K562 (cell line): ENCODE results near the gene RAD21L1. TPM values are rescaled to one million over a fixed set of nuclear protein-coding genes. Genes with fewer than 3 reads are reported as not detected.

Experiments used
- ATAC-seq: fragments of 200-7000 bp; cut with Tn5 transposase; 3 replicates; pipeline ENCODE4 v1.9.1; 2020; ENCODE audit warnings: moderate library complexity
- BruUV-seq: library from RNA; stranded (reverse); fragments of 400-500 nt; replicated peaks from 2 replicates; lab custom pipeline; 2021; lab: Mats Ljungman, UMichigan
- CTCF ChIA-PET: fragments of 300-600 bp; formaldehyde crosslinking; extraction: SDS; loops from one replicate; lab custom pipeline; 2021; ENCODE audit warnings: low intra/inter-chr PET ratio; lab: Yijun Ruan, JAX
- POLR2A ChIA-PET: fragments of 300-600, 350-650 bp; sonication (Branson Sonifier 250); formaldehyde crosslinking; extraction: SDS; loops from one replicate; lab custom pipeline; 2021; ENCODE audit warnings: antibody characterized with exemption, inconsistent platforms; lab: Yijun Ruan, JAX
- DNase-seq, 4 experiments: peaks; one replicate each; pipeline versions ENCODE4 v3.0.0 to v3.0.0-alpha.2; 2011 to 2018; ENCODE audit warnings: low spot score in 3 of 4, mixed read lengths in 3 of 4; ENCODE audit errors: extremely low read depth in 1 of 4
- FAIRE-seq: peaks from 2 replicates; lab custom pipeline; 2011; peaks lifted over from hg19 to GRCh38; lab: Jason Lieb, UNC
- H2AFZ ChIP-seq: 2 replicates; pipeline ENCODE4 v1.6.0; 2011; ENCODE audit warnings: low read depth, low read length, control low read depth, inconsistent platforms
- H3K27ac ChIP-seq: fragments of 200-600 bp; 3 replicates; pipeline ENCODE4 v1.8.0; 2011; ENCODE audit warnings: low read depth, mild to moderate bottlenecking, control low read depth, inconsistent platforms, low read length, moderate library complexity, mixed read lengths; ENCODE audit errors: extremely low read depth
- H3K27me3 ChIP-seq, 2 experiments: fragments of 300-600 bp in 1 of 2; 2 replicates in 1 of 2; 3 replicates in 1 of 2; pipeline versions ENCODE4 v1.6.0 to v1.8.0; 2011; ENCODE audit warnings: inconsistent platforms in 2 of 2, low read length in 2 of 2, mild to moderate bottlenecking in 1 of 2, mixed read lengths in 1 of 2, moderate library complexity in 1 of 2; ENCODE audit not compliant: control insufficient read depth in 2 of 2, insufficient read depth in 2 of 2
- H3K36me3 ChIP-seq: fragments of 300-600 bp; 3 replicates; pipeline ENCODE4 v1.8.0; 2011; ENCODE audit warnings: mild to moderate bottlenecking, low read length, inconsistent platforms; ENCODE audit not compliant: control insufficient read depth, insufficient read depth
- H3K4me1 ChIP-seq, 2 experiments: fragments of 200-600 bp in 1 of 2; replicated peaks in 1 of 2; 2 replicates in 1 of 2; 3 replicates in 1 of 2; pipeline versions ENCODE4 v1.5.1 to v1.8.0; 2011; ENCODE audit warnings: inconsistent platforms in 2 of 2, low read length in 2 of 2, mild to moderate bottlenecking in 1 of 2, mixed read lengths in 1 of 2, moderate library complexity in 1 of 2; ENCODE audit not compliant: control insufficient read depth in 2 of 2, insufficient read depth in 2 of 2
- H3K4me2 ChIP-seq: 2 replicates; pipeline ENCODE4 v1.6.1; 2011; ENCODE audit warnings: low read length, control low read depth, inconsistent platforms, mixed read lengths; ENCODE audit not compliant: insufficient read depth
- H3K4me3 ChIP-seq: fragments of 200-600 bp; sonication (generic), shearing (Covaris generic); 2 replicates; pipeline ENCODE4 v1.5.1; 2016; ENCODE audit warnings: control low read depth, inconsistent platforms
- H3K79me2 ChIP-seq: fragments of 200-600 bp; 3 replicates; pipeline ENCODE4 v1.8.0; 2011; ENCODE audit warnings: low read length, inconsistent platforms; ENCODE audit not compliant: control insufficient read depth, insufficient read depth
- H3K9ac ChIP-seq, 2 experiments: 2 replicates each; pipeline versions ENCODE4 v1.6.0 to v1.6.1; 2011; ENCODE audit warnings: low read depth in 2 of 2, low read length in 2 of 2, control low read depth in 1 of 2, inconsistent platforms in 1 of 2, mild to moderate bottlenecking in 1 of 2, mixed read lengths in 1 of 2; ENCODE audit not compliant: insufficient read depth in 1 of 2
- H3K9me1 ChIP-seq: one replicate; pipeline ENCODE4 v1.6.0; 2011; ENCODE audit warnings: inconsistent platforms, mild to moderate bottlenecking, low read length, moderate library complexity; ENCODE audit not compliant: control insufficient read depth, insufficient read depth
- H3K9me3 ChIP-seq: replicated peaks from 2 replicates; pipeline ENCODE4 v1.5.1; 2011; ENCODE audit warnings: low read depth, low read length, inconsistent platforms; ENCODE audit not compliant: control insufficient read depth, insufficient read depth
- H4K20me1 ChIP-seq: replicated peaks from 2 replicates; pipeline ENCODE4 v1.6.1; 2011; ENCODE audit warnings: low read length, inconsistent platforms, mixed read lengths; ENCODE audit not compliant: control insufficient read depth, insufficient read depth
- CBX8 ChIP-seq: fragments of 200-600 bp; sonication (generic); IDR thresholded peaks from 2 replicates; pipeline ENCODE4 v1.6.1; 2012; ENCODE audit warnings: borderline replicate concordance, mixed run types, low read depth, mild to moderate bottlenecking, moderate library complexity, mixed read lengths, low read length, control low read depth, inconsistent platforms; ENCODE audit not compliant: poor library complexity, severe bottlenecking; ENCODE audit errors: extremely low read depth
- DLX4 ChIP-seq: fragments of 250-450 bp; sonication (Bioruptor Pico); IDR thresholded peaks from 2 replicates; pipeline ENCODE4 v1.6.1; 2021; ENCODE audit warnings: mild to moderate bottlenecking
- HOXB6 ChIP-seq: fragments of 250-450 bp; sonication (Bioruptor Pico); IDR thresholded peaks from 2 replicates; pipeline ENCODE4 v1.5.1; 2022; ENCODE audit warnings: mild to moderate bottlenecking, borderline replicate concordance
- MBD2 ChIP-seq: sonication (generic); IDR thresholded peaks from 2 replicates; pipeline ENCODE4 v1.6.1; 2016; ENCODE audit warnings: low read depth, borderline replicate concordance
- MNT ChIP-seq, 2 experiments: fragments of 450-650 bp; conservative IDR thresholded peaks; 2 replicates each; pipeline ENCODE4 v1.6.1; 2017; ENCODE audit warnings: mild to moderate bottlenecking in 2 of 2, moderate library complexity in 2 of 2
- NONO ChIP-seq, 2 experiments: fragments of 200-400 bp in 1 of 2; fragments of 450-650 bp in 1 of 2; formaldehyde crosslinking in 1 of 2; IDR thresholded peaks; 2 replicates each; pipeline ENCODE4 v1.6.1; 2017; ENCODE audit warnings: low read depth in 2 of 2, mild to moderate bottlenecking in 2 of 2, moderate library complexity in 2 of 2, low read length in 1 of 2
- PYGO2 ChIP-seq: fragments of 450-650 bp; IDR thresholded peaks from 2 replicates; pipeline ENCODE4 v1.6.1; 2016; ENCODE audit warnings: mild to moderate bottlenecking, missing genetic modification characterization, moderate library complexity, missing compliant biosample characterization
- RNF2 ChIP-seq: sonication (generic); IDR thresholded peaks from 2 replicates; pipeline ENCODE4 v1.6.1; 2016
- SAP30 ChIP-seq: fragments of 200-600 bp; sonication (generic); IDR thresholded peaks from 2 replicates; pipeline ENCODE4 v1.6.1; 2012; ENCODE audit warnings: borderline replicate concordance, low read depth, mild to moderate bottlenecking, moderate library complexity, low read length, control low read depth, inconsistent platforms; ENCODE audit not compliant: insufficient read depth, poor library complexity, severe bottlenecking
- THRA ChIP-seq: fragments of 450-650 bp; IDR thresholded peaks from 2 replicates; pipeline ENCODE4 v1.6.1; 2017; ENCODE audit warnings: mild to moderate bottlenecking, moderate library complexity
- ZBTB7A ChIP-seq: IDR thresholded peaks from 2 replicates; pipeline ENCODE4 v1.6.1; 2011; ENCODE audit warnings: low read depth, mild to moderate bottlenecking, low read length, moderate library complexity, borderline replicate concordance; ENCODE audit not compliant: control insufficient read depth
- ZC3H11A ChIP-seq: IDR thresholded peaks from 2 replicates; pipeline ENCODE4 v1.6.1; 2012; ENCODE audit warnings: low read depth, low read length, improper control_type of control experiment
- ZNF395 ChIP-seq: fragments of 200-800 bp; sonication (Bioruptor generic); IDR thresholded peaks from 2 replicates; pipeline ENCODE4 v1.6.1; 2017; ENCODE audit warnings: missing genetic modification characterization, missing compliant biosample characterization
- ZNF551 ChIP-seq: fragments of 250-450 bp; sonication (Bioruptor Pico); IDR thresholded peaks from 2 replicates; pipeline ENCODE4 v1.5.0; 2021; ENCODE audit warnings: mild to moderate bottlenecking, moderate library complexity
- WGBS: fragments of 100-300 bp; shearing (Covaris generic); methylation state at CpG from one replicate; pipeline ENCODE4 v1.1.6; 2016; ENCODE audit warnings: low coverage, mixed read lengths; ENCODE audit not compliant: insufficient coverage; ENCODE audit errors: missing lambda C conversion rate; 5-methylcytosine and 5-hydroxymethylcytosine counted together
- in situ Hi-C: fragments of 300-500 bp; cut with MboI; formaldehyde crosslinking; loops from 4 replicates; pipeline ENCODE4 v1.15.0; 2018; ENCODE audit warnings: inconsistent platforms, mixed read lengths
- intact Hi-C: fragments of 100-400 bp; cut with micrococcal nuclease; formaldehyde crosslinking; loops from 2 replicates; pipeline ENCODE4 v1.14.2; 2022
- polyA plus RNA-seq, 8 experiments: library from polyadenylated mRNA; depleted of rRNA in 4 of 8; stranded (reverse) in 5 of 8; unstranded in 3 of 8; fragments of >200 nt; fragmentation: Nextera tagmentation in 2 of 8; fragmentation: Illumina TruSeq in 1 of 8; extraction: Ambion mirVana in 2 of 8; extraction: Trizol in 1 of 8; gene quantifications; 2 replicates each; pipeline versions ENCODE4 v1.2.1 to v1.2.3, GENCODE V29; 2011 to 2014; ENCODE audit warnings: inconsistent platforms in 1 of 8, missing spikeins in 1 of 8
- total RNA-seq, 7 experiments: library from RNA; depleted of rRNA in 6 of 7; stranded (reverse); fragments of >200 nt in 6 of 7; fragmentation: Illumina TruSeq in 2 of 7; extraction: Trizol in 2 of 7; gene quantifications; 2 replicates each; pipeline versions ENCODE4 v1.2.1 to v1.2.3, GENCODE V29; 2011 to 2021; ENCODE audit warnings: low replicate concordance in 1 of 7

The RAD21L1 gene
- total and polyA plus RNA-seq, 9 of the 15 experiments (the other 6 are each of a cell fraction or from before 2014, with no cell fraction given) = 0.17 to 1.7 (median 0.45) TPM; not detected in 1

- DNase-seq (peak in 1 of 4 experiments; percentile 19), FAIRE-seq (no peak), ATAC-seq (no peak)
- no peak overlapping the region for H3K4me3 ChIP-seq
- H3K4me1 ChIP-seq = peaks cover 7 to 17% of the 10 kb centered on the region in 2 experiments; a peak in 3 of 5 replicates
- H3K9ac ChIP-seq = 0 out of 4 replicates have a peak overlapping the region, but pooled peaks of 1 of the 2 experiments have one; percentile 2
- H3K36me3 ChIP-seq = no peaks in the 10 kb centered on the region; the same call in 2 of the 3 replicates
- BruUV-seq = no TSS peak
- H3K27ac ChIP-seq = no peak overlapping the region
- H3K27me3 ChIP-seq = no peaks in the 10 kb centered on the region; a peak in 1 of 5 replicates
- no peaks in the 10 kb centered on the region for H3K9me1 ChIP-seq
- WGBS = 36% methylated on average over 4 of the region's 6 CpGs
- POLR2A ChIA-PET = interaction anchor here (0.6 to 1.5 kb wide), 2 partner anchors 14 to 45 kb away, joined by 4 to 8 read pairs; partner anchors contain the start of gene SNPH
- no peak overlapping the region for H3K4me2 ChIP-seq
- in situ Hi-C loops = no loop called here
- CTCF ChIA-PET = no interaction called here
- H3K79me2 ChIP-seq = peaks cover 3% of the 10 kb centered on the region; the same call in 1 of the 3 replicates
- no peaks in the 10 kb centered on the region for H3K9me3 ChIP-seq
- 0 out of 2 replicates have a peak, but pooled peaks cover 3% of the 10 kb centered on the region for H4K20me1 ChIP-seq
- intact Hi-C loops = no loop called here
- no peak overlapping the region for H2AFZ ChIP-seq
- no peak for TF ChIP-seq ZBTB7A
- no peak for TF ChIP-seq THRA
- TF ChIP-seq HOXB6 (CRISPR knock-in tag) = no peak
- no peak for TF ChIP-seq RNF2
- no peak for TF ChIP-seq DLX4 (CRISPR knock-in tag)
- TF ChIP-seq MNT (conservative IDR thresholded peaks at IDR 0.05) = no peak
- TF ChIP-seq ZC3H11A = no peak
- TF ChIP-seq NONO (IDR thresholded peaks at IDR 0.05; ENCODE audit: low read depth in 2 of 2, low read length in 1 of 2) = no peak
- no peak for TF ChIP-seq ZNF395
- no peak for TF ChIP-seq PYGO2
- TF ChIP-seq ZNF551 (CRISPR knock-in tag) = no peak
- no peak for TF ChIP-seq MBD2
- no peak for TF ChIP-seq CBX8
- TF ChIP-seq SAP30 = no peak
Measured at GRCh38 chr20:1280195-1281102, 54.6 kb downstream of the RAD21L1 start.
